ENCODE results near the gene VIPR2. TPM values are rescaled to one million over a fixed set of nuclear protein-coding genes. Genes with fewer than 3 reads are reported as not detected.

VIPR2 gene
- total and polyA plus RNA-seq, 2 of the 13 experiments (the other 11 are each of a cell fraction or from before 2014, with no cell fraction given): not detected

DNA sequence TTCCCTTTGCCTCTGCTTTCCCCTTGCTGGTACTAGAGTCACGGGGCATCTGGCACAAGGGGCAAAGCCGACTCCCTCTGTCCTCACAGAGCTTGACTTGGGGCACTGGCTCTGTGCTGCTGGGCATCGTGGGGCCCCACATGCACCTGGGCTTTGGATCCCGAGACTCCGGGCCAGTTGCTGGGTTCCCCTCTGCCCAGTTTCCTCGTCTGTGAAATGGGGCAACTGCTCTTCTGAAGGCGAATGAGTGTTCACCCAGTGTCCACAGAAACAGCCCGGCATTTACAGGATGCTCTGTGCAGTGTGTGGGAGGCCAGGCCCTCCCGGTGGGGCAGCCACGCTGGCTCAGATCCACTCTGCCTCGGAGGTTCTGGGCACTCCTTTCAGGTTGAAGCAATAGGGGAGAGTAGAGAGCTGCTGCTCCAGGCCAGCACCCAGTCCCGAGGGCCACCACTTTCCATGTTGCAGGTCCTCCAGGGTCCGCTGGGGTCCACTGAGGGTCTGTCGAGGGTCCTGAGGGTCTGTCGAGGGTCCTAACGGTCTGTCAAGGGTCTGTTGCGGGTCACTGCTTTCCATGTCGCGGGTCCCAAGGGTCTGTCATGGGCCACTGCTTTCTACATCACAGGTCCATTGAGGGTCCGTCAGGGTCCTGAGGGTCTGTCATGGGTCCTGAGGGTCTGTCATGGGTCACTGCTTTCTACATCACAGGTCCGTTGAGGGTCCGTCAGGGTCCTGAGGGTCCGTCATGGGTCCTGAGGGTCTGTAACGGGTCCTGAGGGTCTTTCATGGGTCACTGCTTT, 103.6 kb downstream of the VIPR2 start (continued):
- TF ChIP-seq ZNF710 (CRISPR knock-in tag; IDR thresholded peaks at IDR 0.05; ENCODE audit: borderline replicate concordance) (no peak), E2F1 (CRISPR knock-in tag; IDR thresholded peaks at IDR 0.05) (no peak), ZNF781 (CRISPR knock-in tag; IDR thresholded peaks at IDR 0.05; ENCODE audit: borderline replicate concordance, not compliant biosample characterization) (no peak)

DNA sequence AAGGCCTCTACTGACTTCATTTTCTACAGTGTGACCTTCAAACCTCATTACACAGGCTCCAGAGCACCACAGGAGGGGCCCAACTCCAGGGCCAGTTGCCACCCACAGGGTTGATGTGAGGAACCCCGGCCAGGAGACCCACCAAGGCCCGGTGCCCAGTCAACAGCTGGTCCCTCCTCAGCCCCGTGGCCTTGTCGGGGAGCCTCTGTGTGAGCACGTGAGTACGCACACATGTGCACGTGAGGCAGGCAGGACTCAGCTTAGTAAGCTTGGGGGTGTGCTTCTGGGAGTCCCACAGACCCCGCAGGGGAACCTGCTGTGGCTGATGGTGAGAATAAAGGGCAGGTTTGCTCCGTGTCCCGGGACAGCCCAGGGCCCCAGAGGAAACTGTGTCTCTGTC, 104.5 kb downstream of the VIPR2 start:
- in situ Hi-C loops (cut with HindIII; ENCODE audit: extremely low pct_ligation_motif_present, low pct_unique_long_range_greater_than_20kb) (no loop called here), intact Hi-C loops (cut with micrococcal nuclease; ENCODE audit: unreplicated experiment) (no loop called here)
- Histone ChIP-seq H3K4me3 (replicated peaks in 1 of 3; ENCODE audit: insufficient read depth in 1 of 3, low read depth in 2 of 3, low read length in 3 of 3) (no peak overlapping the region), H3K36me3 (replicated peaks in 1 of 2; ENCODE audit: control insufficient read depth in 1 of 2, insufficient read depth in 2 of 2, low read length in 2 of 2) (no peaks in the 10 kb centered on the region), H3K4me2 (ENCODE audit: low read depth, low read length) (no peak overlapping the region), H2AFZ (ENCODE audit: low read length) (no peak overlapping the region), H3K9ac (ENCODE audit: insufficient read depth, low read depth, low read length) (no peak overlapping the region), H4K20me1 (ENCODE audit: insufficient read depth, low read length) (no peaks in the 10 kb centered on the region), H3K27me3 (ENCODE audit: control insufficient read depth in 1 of 2, insufficient read depth in 2 of 2, low read length in 2 of 2) (peaks cover 11 to 73% of the 10 kb centered on the region in 2 experiments), H3K79me2 (ENCODE audit: insufficient read depth, low read length) (no peaks in the 10 kb centered on the region), H3K4me1 (ENCODE audit: insufficient read depth, low read length) (no peaks in the 10 kb centered on the region), H3K27ac (ENCODE audit: extremely low read length, insufficient read depth, low read length) (no peak overlapping the region), H3K9me3 (ENCODE audit: low read length) (no peaks in the 10 kb centered on the region)
- no TSS peak for BruUV-seq (replicated peaks)
- POLR2A ChIA-PET: no interaction called here
- DNase-seq (ENCODE audit: low spot score) (no peak), FAIRE-seq (no peak), ATAC-seq (no peak)
- TF ChIP-seq, protein P1, sequence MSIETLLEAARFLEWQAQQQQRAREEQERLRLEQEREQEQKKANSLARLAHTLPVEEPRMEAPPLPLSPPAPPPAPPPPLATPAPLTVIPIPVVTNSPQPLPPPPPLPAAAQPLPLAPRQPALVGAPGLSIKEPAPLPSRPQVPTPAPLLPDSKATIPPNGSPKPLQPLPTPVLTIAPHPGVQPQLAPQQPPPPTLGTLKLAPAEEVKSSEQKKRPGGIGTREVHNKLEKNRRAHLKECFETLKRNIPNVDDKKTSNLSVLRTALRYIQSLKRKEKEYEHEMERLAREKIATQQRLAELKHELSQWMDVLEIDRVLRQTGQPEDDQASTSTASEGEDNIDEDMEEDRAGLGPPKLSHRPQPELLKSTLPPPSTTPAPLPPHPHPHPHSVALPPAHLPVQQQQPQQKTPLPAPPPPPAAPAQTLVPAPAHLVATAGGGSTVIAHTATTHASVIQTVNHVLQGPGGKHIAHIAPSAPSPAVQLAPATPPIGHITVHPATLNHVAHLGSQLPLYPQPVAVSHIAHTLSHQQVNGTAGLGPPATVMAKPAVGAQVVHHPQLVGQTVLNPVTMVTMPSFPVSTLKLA (IDR thresholded peaks at IDR 0.05): peak; percentile 30; the same call in 1 of the 2 replicates
- TF ChIP-seq BHLHE40 (IDR thresholded peaks at IDR 0.05; ENCODE audit: low read length) (peak; percentile 42; the same call in 1 of the 2 replicates), ZEB1 (IDR thresholded peaks at IDR 0.05; ENCODE audit: insufficient replicate concordance, low read depth) (no peak)
- 0% methylated on average over 3 of the region's 10 CpGs for WGBS (ENCODE audit: low lambda C conversion rate)
- CTCF ChIA-PET (ENCODE audit: low intra/inter-chr PET ratio, low total read pairs): no interaction called here
